ENCODE measurements around the gene CCSER1.
"Not testable (repeated sequence)": the region's sequence is repeated elsewhere in the genome, so short reads cannot be mapped to it uniquely, and the experiment has no call there.

The CCSER1 gene

GRCh38 chr4:90306810-90307209 lies 179.6 kb downstream of the CCSER1 start:
- no peak for DNase-seq

DNA sequence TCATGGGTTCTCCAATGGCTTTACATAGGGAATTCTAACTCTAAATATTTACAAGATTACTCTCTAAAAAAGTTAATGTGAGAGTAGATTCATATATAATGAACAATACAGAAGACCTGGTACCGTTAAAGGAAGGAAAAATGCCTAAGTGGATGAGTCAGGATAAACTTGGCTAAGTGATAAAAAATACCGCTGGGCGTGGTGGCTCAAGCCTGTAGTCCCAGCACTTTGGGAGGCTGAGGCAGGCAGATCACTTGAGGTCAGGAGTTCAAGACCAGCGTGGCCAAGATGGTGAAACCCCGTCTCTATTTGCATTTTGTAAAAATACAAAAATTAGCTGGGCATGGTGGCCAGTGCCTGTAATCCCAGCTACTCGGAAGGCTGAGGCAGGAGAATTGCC lies 189.9 kb downstream of the CCSER1 start:
- not testable (repeated sequence) for DNase-seq

GRCh38 chr4:90317785-90318184 lies 190.6 kb downstream of the CCSER1 start:
- DNase-seq: no peak

DNA sequence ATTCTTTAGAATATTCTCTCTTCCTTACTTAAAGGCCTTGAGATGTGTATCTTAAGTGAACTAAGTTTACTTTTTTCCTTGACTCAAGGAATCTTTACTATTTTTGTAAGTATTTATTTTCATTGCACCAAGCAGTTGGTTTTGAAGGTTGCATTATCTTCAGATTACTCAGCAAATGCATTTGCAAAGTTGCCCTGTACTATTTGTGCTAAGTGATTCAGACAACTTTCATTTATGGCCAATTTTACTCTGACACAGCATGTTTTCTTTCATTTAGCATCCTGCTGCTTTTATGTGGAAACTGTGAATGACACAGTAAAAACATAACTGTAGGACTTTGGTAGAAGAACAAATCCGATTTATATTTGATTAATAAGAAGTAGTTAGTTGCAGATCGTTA lies 191.0 kb downstream of the CCSER1 start:
- DNase-seq: no peak

- no peak for DNase-seq
Observed at GRCh38 chr4:90328558-90328957, 201.4 kb downstream of the CCSER1 start.

DNA sequence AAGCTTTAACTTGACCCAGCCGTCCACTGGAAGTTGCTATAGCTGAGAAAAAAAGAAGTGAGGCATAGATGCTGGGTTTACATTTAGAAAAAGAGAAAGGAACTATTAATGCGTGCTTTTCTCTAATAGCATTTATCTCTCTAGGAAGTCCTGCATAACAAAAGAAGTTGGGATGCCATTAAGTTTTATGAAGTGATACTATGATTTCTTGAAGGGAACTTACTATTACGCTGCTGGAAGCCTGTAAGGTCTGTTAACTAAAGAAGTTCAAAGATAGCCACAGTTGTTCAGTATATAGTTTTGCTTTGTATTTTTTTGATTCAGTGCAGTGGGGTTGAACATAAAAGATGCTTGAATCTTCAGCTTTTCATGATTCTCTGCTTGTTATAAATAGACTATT lies 203.4 kb downstream of the CCSER1 start:
- no peak for DNase-seq

- no peak for DNase-seq
Observed at GRCh38 chr4:90345549-90346215, 218.5 kb downstream of the CCSER1 start.

DNA sequence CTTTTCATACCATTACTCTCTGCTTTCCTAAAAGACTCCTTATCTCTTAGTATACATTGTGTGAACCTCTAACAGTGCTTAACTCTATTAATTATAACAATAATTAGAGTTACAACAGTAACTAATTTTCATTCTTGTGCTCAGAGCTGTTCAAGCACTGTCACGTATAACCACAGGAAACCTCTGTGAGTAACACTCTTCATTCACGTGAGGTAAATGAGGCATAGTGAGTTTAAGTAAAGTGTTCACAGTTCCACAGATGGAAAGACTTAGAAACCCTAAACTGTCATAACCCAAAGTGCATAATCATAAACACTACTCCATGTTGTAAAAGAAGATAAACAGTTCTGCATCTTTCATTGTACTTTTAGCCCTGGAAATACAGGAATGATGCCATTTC lies 222.4 kb downstream of the CCSER1 start:
- no peak for DNase-seq

GRCh38 chr4:90357117-90357710 lies 230.0 kb downstream of the CCSER1 start:
- no peak for DNase-seq

- no peak for DNase-seq
Observed at GRCh38 chr4:90375081-90375480, 247.9 kb downstream of the CCSER1 start.

- no peak for DNase-seq
Observed at GRCh38 chr4:90393215-90393614, 266.0 kb downstream of the CCSER1 start.

- no peak for DNase-seq
Observed at GRCh38 chr4:90403781-90404180, 276.6 kb downstream of the CCSER1 start.

DNA sequence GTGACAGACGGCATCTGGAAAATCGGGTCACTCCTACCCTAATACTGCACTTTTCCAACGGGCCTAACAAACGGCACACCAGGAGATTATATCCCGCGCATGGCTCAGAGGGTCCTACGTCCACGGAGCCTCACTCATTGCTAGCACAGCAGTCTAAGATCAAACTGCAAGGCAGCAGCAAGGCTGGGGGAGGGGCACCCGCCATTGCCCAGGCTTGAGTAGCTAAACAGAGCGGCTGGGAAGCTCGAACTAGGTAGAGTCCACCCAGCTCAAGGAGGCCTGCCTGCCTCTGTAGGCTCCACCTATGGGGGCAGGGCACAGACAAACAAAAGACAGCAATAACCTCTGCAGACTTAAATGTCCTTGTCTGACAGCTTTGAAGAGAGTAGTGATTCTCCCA lies 280.7 kb downstream of the CCSER1 start:
- DNase-seq: not testable (repeated sequence)

GRCh38 chr4:90412786-90413185 lies 285.6 kb downstream of the CCSER1 start:
- not testable (repeated sequence) for DNase-seq

DNA sequence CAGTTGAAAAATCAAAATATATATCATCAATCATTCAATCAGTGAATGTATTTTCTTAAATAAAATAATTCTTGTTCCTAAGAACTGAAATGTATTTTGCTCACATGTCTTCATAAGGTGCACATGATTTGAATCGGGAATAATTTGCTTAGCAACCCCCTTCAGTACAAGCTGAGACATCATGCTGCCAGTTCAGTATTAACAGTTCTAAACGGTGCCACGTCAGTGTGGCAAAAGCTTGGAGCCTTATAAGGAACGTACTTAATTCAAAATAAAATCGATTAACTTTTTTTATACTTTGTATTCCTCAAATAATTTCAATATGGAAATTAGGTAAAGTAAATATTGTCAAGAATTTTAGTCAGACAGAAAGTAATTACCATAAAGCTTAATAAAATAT lies 287.9 kb downstream of the CCSER1 start:
- DNase-seq: no peak

DNA sequence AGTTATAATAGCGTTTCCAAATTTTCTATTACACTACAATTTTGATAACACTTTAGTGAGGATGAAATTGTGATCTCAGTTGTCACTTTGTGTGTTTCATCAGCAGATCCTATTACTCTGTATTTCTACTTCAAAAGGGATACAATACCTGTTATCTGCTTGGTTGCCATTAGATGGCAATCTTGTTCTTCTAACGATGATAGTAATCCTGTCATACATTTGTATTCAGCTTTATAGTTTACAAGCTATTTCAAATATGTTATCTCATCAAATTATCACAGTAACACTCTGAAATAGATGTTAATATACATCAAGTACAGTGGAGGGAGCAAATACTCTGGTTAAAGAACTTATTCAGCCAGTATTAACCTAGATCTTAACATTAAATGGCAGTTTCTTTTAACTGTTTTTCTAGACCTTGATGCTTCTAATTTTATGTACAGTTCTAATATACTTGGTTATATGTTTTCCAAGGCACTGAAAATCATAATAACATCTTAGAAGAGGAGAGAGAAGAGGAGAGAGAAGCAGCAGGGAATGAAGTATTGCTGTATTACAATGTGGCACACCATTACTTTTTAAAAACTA lies 292.0 kb downstream of the CCSER1 start:
- DNase-seq: no peak

DNA sequence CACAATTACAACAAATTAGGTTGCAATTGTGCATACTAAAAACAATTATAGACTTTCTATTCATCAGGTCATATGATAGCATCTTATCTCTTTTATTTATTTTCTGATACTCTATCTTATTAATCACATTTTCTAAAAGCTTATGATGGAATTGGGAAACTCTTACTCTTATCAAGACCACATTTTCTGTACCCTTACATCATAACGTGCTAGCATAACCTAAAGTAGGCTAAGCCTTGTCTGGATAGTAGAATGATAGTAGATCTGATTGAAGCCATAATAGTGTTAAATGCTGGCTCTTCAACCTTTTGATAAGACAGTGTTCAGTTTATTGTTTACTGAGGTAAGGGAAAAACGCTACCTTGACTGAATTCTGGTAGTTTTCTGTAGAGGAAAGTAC lies 294.0 kb downstream of the CCSER1 start:
- no peak for DNase-seq

- no peak for DNase-seq
Observed at GRCh38 chr4:90425893-90426292, 298.7 kb downstream of the CCSER1 start.

DNA sequence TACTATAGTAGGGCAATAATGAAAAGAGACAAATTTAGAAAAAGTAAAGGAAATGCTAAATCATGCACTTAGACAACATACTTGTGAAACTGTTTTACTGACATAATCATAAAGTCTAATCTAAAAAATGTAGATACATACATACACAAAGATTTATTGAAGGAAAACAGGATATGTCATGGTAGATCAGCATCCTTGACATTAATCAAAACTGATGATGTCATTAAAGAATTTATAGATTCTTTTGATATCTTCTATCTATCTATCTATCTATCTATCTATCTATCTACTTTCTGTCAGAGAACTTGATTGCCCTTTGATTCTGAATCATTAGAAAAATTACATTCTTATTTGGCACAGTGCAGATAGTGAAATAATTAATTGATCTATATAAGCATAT lies 311.3 kb downstream of the CCSER1 start:
- DNase-seq: no peak

GRCh38 chr4:90441770-90442169 lies 314.6 kb downstream of the CCSER1 start:
- DNase-seq: no peak

DNA sequence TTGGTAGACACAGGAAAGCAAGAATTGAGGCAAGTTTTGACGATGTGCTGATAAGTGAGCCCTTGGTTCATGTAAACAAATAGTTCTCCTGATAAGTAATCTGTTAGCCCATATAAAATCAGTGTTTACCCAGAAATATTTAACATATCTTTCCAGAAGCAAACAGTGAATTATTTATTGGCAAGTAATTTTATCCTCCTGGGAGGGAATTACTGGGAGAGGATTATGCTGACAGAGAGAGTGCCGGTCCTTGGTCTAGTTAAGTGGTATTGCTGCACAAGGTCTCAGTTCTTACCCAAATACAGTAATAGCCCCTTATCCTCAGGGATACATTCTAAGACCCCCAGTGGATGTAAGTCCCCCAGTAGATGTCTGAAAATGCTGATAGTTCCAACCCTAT lies 315.4 kb downstream of the CCSER1 start:
- no peak for DNase-seq

DNA sequence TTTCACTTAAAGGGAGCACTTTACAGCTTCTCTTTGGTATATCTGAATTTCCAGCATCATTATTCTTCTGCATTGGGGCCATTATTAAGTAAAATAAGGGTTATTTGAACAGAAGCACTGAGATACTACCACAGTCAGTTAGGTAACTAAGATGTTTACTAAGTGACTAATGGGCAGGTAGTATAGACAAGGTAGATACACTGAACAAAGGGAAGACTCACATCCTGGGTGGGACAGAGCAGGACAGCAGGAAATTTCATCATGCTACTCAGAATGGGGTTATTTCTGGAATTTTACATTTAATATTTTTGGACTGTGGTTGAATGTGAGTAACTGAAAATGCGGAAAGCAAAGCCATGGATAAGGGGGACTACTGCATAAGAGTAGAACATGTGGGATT lies 316.0 kb downstream of the CCSER1 start:
- no peak for DNase-seq

- DNase-seq: no peak
Observed at GRCh38 chr4:90444904-90445303, 317.7 kb downstream of the CCSER1 start.

DNA sequence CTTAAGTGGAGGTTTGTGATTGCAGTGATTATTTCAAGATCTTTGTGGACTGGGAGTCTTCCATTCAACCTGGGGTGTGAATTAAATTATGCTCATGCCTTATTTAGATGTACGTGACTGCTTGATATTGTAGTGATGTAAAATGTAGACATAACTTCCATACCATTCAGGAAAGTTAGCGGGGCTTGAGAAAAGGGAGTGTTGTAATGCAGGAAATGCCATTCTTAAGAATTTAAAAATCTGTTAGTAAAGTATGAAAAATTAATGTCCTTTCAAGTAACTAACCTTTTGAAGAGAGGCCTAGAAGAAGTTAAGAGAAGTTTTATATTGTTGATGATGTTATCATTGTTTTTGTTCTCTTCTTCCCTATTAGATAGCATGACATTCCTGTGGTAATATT lies 318.2 kb downstream of the CCSER1 start:
- no peak for DNase-seq

- DNase-seq: no peak
Observed at GRCh38 chr4:90449626-90450025, 322.4 kb downstream of the CCSER1 start.

Data from stimulated activated CD4-positive, alpha-beta T cell treated with anti-CD3 and anti-CD28 coated beads, Interleukin-1b, Interleukin-23, amount 100 ng/mL, for 48 hours (primary cell).